GM23338 (cell line): ENCODE data around the gene PIK3C2A. TPM values are rescaled to one million over a fixed set of nuclear protein-coding genes. Genes with fewer than 3 reads are reported as not detected.

Experiments
- ATAC-seq: fragments of 200-7000 bp; cut with Tn5 transposase; 3 replicates; pipeline ENCODE4 v1.9.1; 2020
- DNase-seq: peaks from one replicate; pipeline ENCODE4 v3.0.0-alpha.2; 2015; ENCODE audit warnings: low spot score
- H2AFZ ChIP-seq: fragments of 200-600 bp; sonication (generic); 2 replicates; pipeline ENCODE4 v1.8.0; 2016; ENCODE audit warnings: antibody characterized with exemption, mild to moderate bottlenecking, moderate library complexity
- H3F3A ChIP-seq: fragments of 200-600 bp; sonication (generic); replicated peaks from 2 replicates; pipeline ENCODE4 v1.8.0; 2017; ENCODE audit warnings: antibody characterized with exemption, mixed run types, low read depth
- H3K27ac ChIP-seq: fragments of 200-600 bp; sonication (generic); 2 replicates; pipeline ENCODE4 v1.6.1; 2016; ENCODE audit warnings: low read depth
- H3K27me3 ChIP-seq: fragments of 200-600 bp; sonication (generic); 2 replicates; pipeline ENCODE4 v1.8.0; 2016; ENCODE audit warnings: mild to moderate bottlenecking, mixed run types, moderate library complexity; ENCODE audit not compliant: insufficient read depth
- H3K36me3 ChIP-seq: fragments of 200-600 bp; sonication (generic); 2 replicates; pipeline ENCODE4 v1.8.0; 2016; ENCODE audit warnings: mild to moderate bottlenecking; ENCODE audit not compliant: insufficient read depth
- H3K4me1 ChIP-seq: fragments of 200-600 bp; sonication (generic); 2 replicates; pipeline ENCODE4 v1.8.0; 2016; ENCODE audit warnings: mild to moderate bottlenecking, moderate library complexity; ENCODE audit not compliant: insufficient read depth
- H3K4me2 ChIP-seq: fragments of 200-600 bp; sonication (generic); 2 replicates; pipeline ENCODE4 v1.7.1; 2017; ENCODE audit warnings: mixed run types
- H3K4me3 ChIP-seq: fragments of 200-600 bp; sonication (generic); 2 replicates; pipeline ENCODE4 v1.6.1; 2016; ENCODE audit warnings: mixed run types
- H3K79me2 ChIP-seq: fragments of 200-600 bp; sonication (generic); replicated peaks from 2 replicates; pipeline ENCODE4 v1.8.0; 2017; ENCODE audit warnings: mild to moderate bottlenecking; ENCODE audit not compliant: insufficient read depth
- H3K9me2 ChIP-seq: fragments of 200-600 bp; sonication (generic); 2 replicates; pipeline ENCODE4 v1.8.0; 2017; ENCODE audit not compliant: insufficient read depth
- H4K20me1 ChIP-seq: fragments of 200-600 bp; sonication (generic); replicated peaks from 2 replicates; pipeline ENCODE4 v1.8.0; 2017; ENCODE audit warnings: mild to moderate bottlenecking; ENCODE audit not compliant: insufficient read depth
- H3K27ac Mint-ChIP-seq: 2 replicates; pipeline ENCODE4 v1.8.0; 2020; ENCODE audit warnings: inconsistent platforms, mild to moderate bottlenecking, moderate library complexity, mixed read lengths
- H3K27me3 Mint-ChIP-seq: 3 replicates; pipeline ENCODE4 v1.8.0; 2022; ENCODE audit warnings: low read depth, mild to moderate bottlenecking, moderate library complexity, mixed read lengths, inconsistent platforms; ENCODE audit not compliant: insufficient read depth, poor library complexity
- H3K36me3 Mint-ChIP-seq: 3 replicates; pipeline ENCODE4 v1.8.0; 2021; ENCODE audit warnings: low read depth, mild to moderate bottlenecking, inconsistent platforms, moderate library complexity, mixed read lengths
- H3K4me1 Mint-ChIP-seq: 3 replicates; pipeline ENCODE4 v1.8.0; 2020; ENCODE audit warnings: mild to moderate bottlenecking, inconsistent platforms, mixed read lengths
- H3K4me3 Mint-ChIP-seq: 3 replicates; pipeline ENCODE4 v1.8.0; 2021; ENCODE audit warnings: moderate library complexity, mild to moderate bottlenecking, inconsistent platforms, mixed read lengths
- H3K9me3 Mint-ChIP-seq: 3 replicates; pipeline ENCODE4 v1.8.0; 2020; ENCODE audit warnings: moderate library complexity, mild to moderate bottlenecking, inconsistent platforms, mixed read lengths
- POLR2AphosphoS5 ChIP-seq: IDR thresholded peaks from 2 replicates; pipeline ENCODE4 v1.6.1; 2016; ENCODE audit warnings: antibody characterized with exemption, low read depth
- polyA plus RNA-seq: library from polyadenylated mRNA; unstranded; fragments of >200 nt; fragmentation: Nextera tagmentation; extraction: Ambion mirVana; gene quantifications from 2 replicates; pipeline ENCODE4 v1.2.1, GENCODE V29; 2016
- total RNA-seq: library from RNA; depleted of rRNA; stranded (reverse); fragments of >200 nt; shearing (Covaris generic); gene quantifications from 2 replicates; pipeline ENCODE4 v1.2.3, GENCODE V29; 2014
- TF ChIP-seq, protein P1 (sequence below): fragments of 250-450 bp; sonication (Bioruptor Pico); IDR thresholded peaks from 2 replicates; pipeline ENCODE4 v1.5.0; 2020; ENCODE audit warnings: mild to moderate bottlenecking, moderate library complexity
- TF ChIP-seq, protein P2 (sequence below), 2 experiments: fragments of 200-600 bp in 1 of 2; sonication (generic) in 1 of 2; conservative IDR thresholded peaks; 2 replicates each; pipeline versions ENCODE4 v1.5.1 to v1.6.1; 2016 to 2017; ENCODE audit warnings: antibody characterized with exemption in 2 of 2, low read depth in 2 of 2, mild to moderate bottlenecking in 2 of 2, moderate library complexity in 1 of 2
- TF ChIP-seq, protein P3 (sequence below): IDR thresholded peaks from one replicate; pipeline ENCODE4 v1.6.1; 2018; ENCODE audit warnings: antibody characterized with exemption; ENCODE audit not compliant: unreplicated experiment

PIK3C2A gene
- total and polyA plus RNA-seq, 2 experiments from 2014 or later: 45.8 to 123 TPM

DNA sequence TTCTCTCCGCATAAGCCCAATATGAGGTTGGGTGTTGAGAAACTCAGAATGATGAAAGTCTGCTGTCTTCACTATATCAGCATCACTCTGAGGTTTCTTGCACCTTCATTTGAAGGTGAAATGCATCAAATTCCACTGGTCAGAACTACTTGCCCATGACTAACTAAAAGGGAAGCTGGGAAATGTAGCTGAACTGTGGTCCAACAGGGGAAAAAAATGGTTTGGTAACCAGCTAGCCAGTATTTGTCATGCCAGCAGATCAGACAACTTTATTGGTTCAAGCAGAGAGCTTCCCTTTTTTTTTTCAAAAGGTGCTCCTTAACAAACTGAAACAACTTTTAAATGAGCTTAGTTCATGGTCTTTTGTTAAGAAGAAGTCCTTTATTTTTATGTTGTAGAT, 14.2 kb upstream of the PIK3C2A start (continued):
- TF ChIP-seq, protein P1, sequence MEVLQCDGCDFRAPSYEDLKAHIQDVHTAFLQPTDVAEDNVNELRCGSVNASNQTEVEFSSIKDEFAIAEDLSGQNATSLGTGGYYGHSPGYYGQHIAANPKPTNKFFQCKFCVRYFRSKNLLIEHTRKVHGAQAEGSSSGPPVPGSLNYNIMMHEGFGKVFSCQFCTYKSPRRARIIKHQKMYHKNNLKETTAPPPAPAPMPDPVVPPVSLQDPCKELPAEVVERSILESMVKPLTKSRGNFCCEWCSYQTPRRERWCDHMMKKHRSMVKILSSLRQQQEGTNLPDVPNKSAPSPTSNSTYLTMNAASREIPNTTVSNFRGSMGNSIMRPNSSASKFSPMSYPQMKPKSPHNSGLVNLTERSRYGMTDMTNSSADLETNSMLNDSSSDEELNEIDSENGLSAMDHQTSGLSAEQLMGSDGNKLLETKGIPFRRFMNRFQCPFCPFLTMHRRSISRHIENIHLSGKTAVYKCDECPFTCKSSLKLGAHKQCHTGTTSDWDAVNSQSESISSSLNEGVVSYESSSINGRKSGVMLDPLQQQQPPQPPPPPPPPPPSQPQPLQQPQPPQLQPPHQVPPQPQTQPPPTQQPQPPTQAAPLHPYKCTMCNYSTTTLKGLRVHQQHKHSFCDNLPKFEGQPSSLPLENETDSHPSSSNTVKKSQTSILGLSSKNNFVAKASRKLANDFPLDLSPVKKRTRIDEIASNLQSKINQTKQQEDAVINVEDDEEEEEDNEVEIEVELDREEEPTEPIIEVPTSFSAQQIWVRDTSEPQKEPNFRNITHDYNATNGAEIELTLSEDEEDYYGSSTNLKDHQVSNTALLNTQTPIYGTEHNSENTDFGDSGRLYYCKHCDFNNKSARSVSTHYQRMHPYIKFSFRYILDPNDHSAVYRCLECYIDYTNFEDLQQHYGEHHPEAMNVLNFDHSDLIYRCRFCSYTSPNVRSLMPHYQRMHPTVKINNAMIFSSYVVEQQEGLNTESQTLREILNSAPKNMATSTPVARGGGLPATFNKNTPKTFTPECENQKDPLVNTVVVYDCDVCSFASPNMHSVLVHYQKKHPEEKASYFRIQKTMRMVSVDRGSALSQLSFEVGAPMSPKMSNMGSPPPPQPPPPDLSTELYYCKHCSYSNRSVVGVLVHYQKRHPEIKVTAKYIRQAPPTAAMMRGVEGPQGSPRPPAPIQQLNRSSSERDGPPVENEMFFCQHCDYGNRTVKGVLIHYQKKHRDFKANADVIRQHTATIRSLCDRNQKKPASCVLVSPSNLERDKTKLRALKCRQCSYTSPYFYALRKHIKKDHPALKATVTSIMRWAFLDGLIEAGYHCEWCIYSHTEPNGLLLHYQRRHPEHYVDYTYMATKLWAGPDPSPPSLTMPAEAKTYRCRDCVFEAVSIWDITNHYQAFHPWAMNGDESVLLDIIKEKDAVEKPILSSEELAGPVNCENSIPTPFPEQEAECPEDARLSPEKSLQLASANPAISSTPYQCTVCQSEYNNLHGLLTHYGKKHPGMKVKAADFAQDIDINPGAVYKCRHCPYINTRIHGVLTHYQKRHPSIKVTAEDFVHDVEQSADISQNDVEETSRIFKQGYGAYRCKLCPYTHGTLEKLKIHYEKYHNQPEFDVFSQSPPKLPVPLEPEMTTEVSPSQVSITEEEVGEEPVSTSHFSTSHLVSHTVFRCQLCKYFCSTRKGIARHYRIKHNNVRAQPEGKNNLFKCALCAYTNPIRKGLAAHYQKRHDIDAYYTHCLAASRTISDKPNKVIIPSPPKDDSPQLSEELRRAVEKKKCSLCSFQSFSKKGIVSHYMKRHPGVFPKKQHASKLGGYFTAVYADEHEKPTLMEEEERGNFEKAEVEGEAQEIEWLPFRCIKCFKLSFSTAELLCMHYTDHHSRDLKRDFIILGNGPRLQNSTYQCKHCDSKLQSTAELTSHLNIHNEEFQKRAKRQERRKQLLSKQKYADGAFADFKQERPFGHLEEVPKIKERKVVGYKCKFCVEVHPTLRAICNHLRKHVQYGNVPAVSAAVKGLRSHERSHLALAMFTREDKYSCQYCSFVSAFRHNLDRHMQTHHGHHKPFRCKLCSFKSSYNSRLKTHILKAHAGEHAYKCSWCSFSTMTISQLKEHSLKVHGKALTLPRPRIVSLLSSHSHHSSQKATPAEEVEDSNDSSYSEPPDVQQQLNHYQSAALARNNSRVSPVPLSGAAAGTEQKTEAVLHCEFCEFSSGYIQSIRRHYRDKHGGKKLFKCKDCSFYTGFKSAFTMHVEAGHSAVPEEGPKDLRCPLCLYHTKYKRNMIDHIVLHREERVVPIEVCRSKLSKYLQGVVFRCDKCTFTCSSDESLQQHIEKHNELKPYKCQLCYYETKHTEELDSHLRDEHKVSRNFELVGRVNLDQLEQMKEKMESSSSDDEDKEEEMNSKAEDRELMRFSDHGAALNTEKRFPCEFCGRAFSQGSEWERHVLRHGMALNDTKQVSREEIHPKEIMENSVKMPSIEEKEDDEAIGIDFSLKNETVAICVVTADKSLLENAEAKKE (CRISPR knock-in tag): no peak
- no peak for TF ChIP-seq POLR2AphosphoS5

DNA sequence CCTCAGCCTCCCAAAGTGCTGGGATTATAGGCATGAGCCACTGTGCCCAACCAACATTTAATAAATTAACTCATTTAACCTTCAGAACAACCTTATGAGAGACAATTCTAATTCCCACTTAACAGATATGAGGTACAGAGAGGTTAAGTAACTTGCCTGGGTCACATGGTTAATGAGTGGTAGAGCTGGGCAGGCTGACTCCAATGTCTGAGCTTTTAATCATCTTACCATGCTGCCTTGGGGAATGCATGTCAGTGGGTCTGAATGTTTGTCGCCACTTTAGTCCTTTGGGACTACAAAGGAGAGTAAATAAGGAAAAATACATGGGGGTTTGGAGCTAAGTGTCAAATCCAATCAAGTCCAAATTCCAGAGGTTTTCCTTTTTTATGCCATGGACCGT, 11.2 kb upstream of the PIK3C2A start:
- Histone ChIP-seq H3K4me2 (no peak overlapping the region), H3K4me3 (no peak overlapping the region), H3F3A (no peaks in the 10 kb centered on the region), H3K4me1 (peaks cover 7% of the 10 kb centered on the region; the same call in 1 of the 2 replicates), H3K36me3 (0 out of 2 replicates have a peak, but pooled peaks cover 5% of the 10 kb centered on the region), H3K27ac (no peak overlapping the region), H3K9me2 (no peaks in the 10 kb centered on the region), H3K27me3 (no peaks in the 10 kb centered on the region), H2AFZ (no peak overlapping the region), H4K20me1 (no peaks in the 10 kb centered on the region), H3K79me2 (no peaks in the 10 kb centered on the region)
- peaks cover 9% of the 10 kb centered on the region; the same call in 2 of the 3 replicates for H3K4me1 Mint-ChIP-seq
- H3K27ac Mint-ChIP-seq: no peak overlapping the region
- ATAC-seq (no peak), DNase-seq (no peak)
- H3K27me3 Mint-ChIP-seq: no peaks in the 10 kb centered on the region
- H3K4me3 Mint-ChIP-seq: no peak overlapping the region
- peaks cover 11% of the 10 kb centered on the region for H3K36me3 Mint-ChIP-seq
- peaks cover 6% of the 10 kb centered on the region for H3K9me3 Mint-ChIP-seq
- TF ChIP-seq, protein P2, sequence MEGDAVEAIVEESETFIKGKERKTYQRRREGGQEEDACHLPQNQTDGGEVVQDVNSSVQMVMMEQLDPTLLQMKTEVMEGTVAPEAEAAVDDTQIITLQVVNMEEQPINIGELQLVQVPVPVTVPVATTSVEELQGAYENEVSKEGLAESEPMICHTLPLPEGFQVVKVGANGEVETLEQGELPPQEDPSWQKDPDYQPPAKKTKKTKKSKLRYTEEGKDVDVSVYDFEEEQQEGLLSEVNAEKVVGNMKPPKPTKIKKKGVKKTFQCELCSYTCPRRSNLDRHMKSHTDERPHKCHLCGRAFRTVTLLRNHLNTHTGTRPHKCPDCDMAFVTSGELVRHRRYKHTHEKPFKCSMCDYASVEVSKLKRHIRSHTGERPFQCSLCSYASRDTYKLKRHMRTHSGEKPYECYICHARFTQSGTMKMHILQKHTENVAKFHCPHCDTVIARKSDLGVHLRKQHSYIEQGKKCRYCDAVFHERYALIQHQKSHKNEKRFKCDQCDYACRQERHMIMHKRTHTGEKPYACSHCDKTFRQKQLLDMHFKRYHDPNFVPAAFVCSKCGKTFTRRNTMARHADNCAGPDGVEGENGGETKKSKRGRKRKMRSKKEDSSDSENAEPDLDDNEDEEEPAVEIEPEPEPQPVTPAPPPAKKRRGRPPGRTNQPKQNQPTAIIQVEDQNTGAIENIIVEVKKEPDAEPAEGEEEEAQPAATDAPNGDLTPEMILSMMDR (conservative IDR thresholded peaks at IDR 0.05; ENCODE audit: low read depth in 2 of 2): no peak
- TF ChIP-seq, protein P3, sequence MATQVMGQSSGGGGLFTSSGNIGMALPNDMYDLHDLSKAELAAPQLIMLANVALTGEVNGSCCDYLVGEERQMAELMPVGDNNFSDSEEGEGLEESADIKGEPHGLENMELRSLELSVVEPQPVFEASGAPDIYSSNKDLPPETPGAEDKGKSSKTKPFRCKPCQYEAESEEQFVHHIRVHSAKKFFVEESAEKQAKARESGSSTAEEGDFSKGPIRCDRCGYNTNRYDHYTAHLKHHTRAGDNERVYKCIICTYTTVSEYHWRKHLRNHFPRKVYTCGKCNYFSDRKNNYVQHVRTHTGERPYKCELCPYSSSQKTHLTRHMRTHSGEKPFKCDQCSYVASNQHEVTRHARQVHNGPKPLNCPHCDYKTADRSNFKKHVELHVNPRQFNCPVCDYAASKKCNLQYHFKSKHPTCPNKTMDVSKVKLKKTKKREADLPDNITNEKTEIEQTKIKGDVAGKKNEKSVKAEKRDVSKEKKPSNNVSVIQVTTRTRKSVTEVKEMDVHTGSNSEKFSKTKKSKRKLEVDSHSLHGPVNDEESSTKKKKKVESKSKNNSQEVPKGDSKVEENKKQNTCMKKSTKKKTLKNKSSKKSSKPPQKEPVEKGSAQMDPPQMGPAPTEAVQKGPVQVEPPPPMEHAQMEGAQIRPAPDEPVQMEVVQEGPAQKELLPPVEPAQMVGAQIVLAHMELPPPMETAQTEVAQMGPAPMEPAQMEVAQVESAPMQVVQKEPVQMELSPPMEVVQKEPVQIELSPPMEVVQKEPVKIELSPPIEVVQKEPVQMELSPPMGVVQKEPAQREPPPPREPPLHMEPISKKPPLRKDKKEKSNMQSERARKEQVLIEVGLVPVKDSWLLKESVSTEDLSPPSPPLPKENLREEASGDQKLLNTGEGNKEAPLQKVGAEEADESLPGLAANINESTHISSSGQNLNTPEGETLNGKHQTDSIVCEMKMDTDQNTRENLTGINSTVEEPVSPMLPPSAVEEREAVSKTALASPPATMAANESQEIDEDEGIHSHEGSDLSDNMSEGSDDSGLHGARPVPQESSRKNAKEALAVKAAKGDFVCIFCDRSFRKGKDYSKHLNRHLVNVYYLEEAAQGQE: no peak
